Activated naive CD4-positive, alpha-beta T cell treated with anti-CD3 and anti-CD28 coated beads, Interleukin-2, amount 50 U/mL, for 72 hours (primary cell): Measurements from ENCODE around the gene CHRNG. TPM values are rescaled to one million over a fixed set of nuclear protein-coding genes. Genes with fewer than 3 reads are reported as not detected.

Experiments
- ATAC-seq, 2 donors: fragments of 150-1000 bp; cut with Tn5 transposase; 2 replicates each; pipeline ENCODE4 v1.10.0; 2021; ENCODE audit warnings: mild to moderate bottlenecking in 2 of 2, moderate library complexity in 2 of 2
- DNase-seq, 2 donors: peaks; one replicate each; pipeline ENCODE4 v3.0.0; 2021 to 2022; ENCODE audit warnings: low spot score in 2 of 2
- H3K27ac Mint-ChIP-seq, 2 donors: one replicate each; pipeline ENCODE4 v1.8.0; 2022; ENCODE audit warnings: mild to moderate bottlenecking in 2 of 2, mixed read lengths in 2 of 2
- H3K36me3 Mint-ChIP-seq, 2 donors: one replicate each; pipeline ENCODE4 v1.8.0; 2022; ENCODE audit warnings: mixed read lengths in 2 of 2
- H3K9me3 Mint-ChIP-seq, 2 donors: one replicate each; pipeline ENCODE4 v1.8.0; 2022; ENCODE audit warnings: mixed read lengths in 2 of 2
- total RNA-seq, 2 donors: library from RNA; stranded (reverse); gene quantifications; one replicate each; pipeline ENCODE4 v1.2.3, GENCODE V29; 2022

The CHRNG gene
- total RNA-seq, 2 donors from 2014 or later = not detected

GRCh38 chr2:232534940-232535651 is 4.4 kb upstream of the CHRNG start:
- ATAC-seq (no peak), DNase-seq (peak in 1 of 2 donors; percentile 52)
- Mint-ChIP-seq H3K9me3 (no peaks in the 10 kb centered on the region), H3K27ac (no peak overlapping the region), H3K36me3 (no peaks in the 10 kb centered on the region)

GRCh38 chr2:232535761-232536530 is 3.5 kb upstream of the CHRNG start:
- ATAC-seq (no peak), DNase-seq (peak in 1 of 2 donors; percentile 21)
- no peaks in the 10 kb centered on the region for H3K9me3 Mint-ChIP-seq
- no peaks in the 10 kb centered on the region for H3K36me3 Mint-ChIP-seq
- H3K27ac Mint-ChIP-seq = no peak overlapping the region

GRCh38 chr2:232537079-232537478 is 2.4 kb upstream of the CHRNG start:
- Mint-ChIP-seq H3K36me3 (no peaks in the 10 kb centered on the region), H3K9me3 (no peaks in the 10 kb centered on the region), H3K27ac (no peak overlapping the region)
- peak in 1 of 2 donors; percentile 46 for DNase-seq
- ATAC-seq = peak in 1 of 2 donors; percentile 58

GRCh38 chr2:232537499-232537898 is 2.0 kb upstream of the CHRNG start:
- ATAC-seq = no peak
- peak in 1 of 2 donors; percentile 35 for DNase-seq
- Mint-ChIP-seq H3K27ac (no peak overlapping the region), H3K36me3 (no peaks in the 10 kb centered on the region), H3K9me3 (no peaks in the 10 kb centered on the region)

GRCh38 chr2:232538671-232539070 is 821 bp upstream of the CHRNG start:
- DNase-seq (peak in 1 of 2 donors; percentile 30), ATAC-seq (no peak)
- Mint-ChIP-seq H3K9me3 (no peaks in the 10 kb centered on the region), H3K36me3 (no peaks in the 10 kb centered on the region), H3K27ac (peak overlapping the region in 1 of 2 donors; percentile 10)

- Mint-ChIP-seq H3K27ac (no peak overlapping the region), H3K9me3 (no peaks in the 10 kb centered on the region), H3K36me3 (peaks cover 0 to 9% of the 10 kb centered on the region in 2 donors)
- DNase-seq (peak in 1 of 2 donors; percentile 30), ATAC-seq (no peak)
Observed at GRCh38 chr2:232540441-232541041, 1.0 kb downstream of the CHRNG start.

- ATAC-seq (no peak), DNase-seq (peak in 1 of 2 donors; percentile 52)
- Mint-ChIP-seq H3K27ac (peak overlapping the region in 1 of 2 donors; percentile 36), H3K36me3 (peaks cover under 1 to 17% of the 10 kb centered on the region in 2 donors), H3K9me3 (no peaks in the 10 kb centered on the region)
Observed at GRCh38 chr2:232541195-232541960, 1.9 kb downstream of the CHRNG start.

- Mint-ChIP-seq H3K27ac (peak overlapping the region; percentile 36 to 55), H3K9me3 (no peaks in the 10 kb centered on the region), H3K36me3 (peaks cover 5 to 23% of the 10 kb centered on the region in 2 donors)
- DNase-seq (peak in 1 of 2 donors; percentile 31), ATAC-seq (no peak)
Observed at GRCh38 chr2:232541961-232542714, 2.6 kb downstream of the CHRNG start.

- H3K27ac Mint-ChIP-seq = no peak overlapping the region
Observed at GRCh38 chr2:232542715-232543467, 3.4 kb downstream of the CHRNG start.

GRCh38 chr2:232543491-232543890 is 4.0 kb downstream of the CHRNG start:
- no peak for ATAC-seq
- no peak for DNase-seq
- H3K36me3 Mint-ChIP-seq = peaks cover 15 to 35% of the 10 kb centered on the region in 2 donors
- peaks cover 1 to 2% of the 10 kb centered on the region in 2 donors for H3K9me3 Mint-ChIP-seq
- H3K27ac Mint-ChIP-seq = no peak overlapping the region

More at GRCh38 chr2:232542715-232543467, 3.4 kb downstream of the CHRNG start:
- DNase-seq (peak in 1 of 2 donors; percentile 33), ATAC-seq (no peak)
- Mint-ChIP-seq H3K9me3 (no peaks in the 10 kb centered on the region), H3K36me3 (peaks cover 10 to 30% of the 10 kb centered on the region in 2 donors)

- ATAC-seq (no peak), DNase-seq (no peak)
- H3K27ac Mint-ChIP-seq = peak overlapping the region in 1 of 2 donors; percentile 50
- peaks cover 21 to 41% of the 10 kb centered on the region in 2 donors for H3K36me3 Mint-ChIP-seq
- peaks cover 4% of the 10 kb centered on the region in 2 donors for H3K9me3 Mint-ChIP-seq
Observed at GRCh38 chr2:232543928-232544631, 4.6 kb downstream of the CHRNG start.

- H3K36me3 Mint-ChIP-seq = peaks cover 27 to 47% of the 10 kb centered on the region in 2 donors
- peaks cover 4% of the 10 kb centered on the region in 2 donors for H3K9me3 Mint-ChIP-seq
- DNase-seq (no peak), ATAC-seq (no peak)
- peak overlapping the region in 1 of 2 donors; percentile 50 for H3K27ac Mint-ChIP-seq
Observed at GRCh38 chr2:232544674-232545073, 5.2 kb downstream of the CHRNG start.

GRCh38 chr2:232545511-232546375 is 6.3 kb downstream of the CHRNG start:
- peaks cover 34 to 53% of the 10 kb centered on the region in 2 donors for H3K36me3 Mint-ChIP-seq
- peak overlapping the region in 1 of 2 donors; percentile 81 for H3K27ac Mint-ChIP-seq
- no peak for ATAC-seq
- H3K9me3 Mint-ChIP-seq = peaks cover 4% of the 10 kb centered on the region in 2 donors
- no peak for DNase-seq

GRCh38 chr2:232547991-232548390 is 8.5 kb downstream of the CHRNG start:
- H3K36me3 Mint-ChIP-seq = peaks cover 41 to 63% of the 10 kb centered on the region in 2 donors
- H3K27ac Mint-ChIP-seq = no peak overlapping the region
- ATAC-seq = no peak
- peaks cover 4% of the 10 kb centered on the region in 2 donors for H3K9me3 Mint-ChIP-seq
- DNase-seq = no peak
